Lung (tissue), 12 donors: ENCODE measurements around the gene SERPING1. TPM values are rescaled to one million over a fixed set of nuclear protein-coding genes. Genes with fewer than 3 reads are reported as not detected.

ENCODE experiments used
- ATAC-seq: fragments of 200-7000 bp; cut with Tn5 transposase; one replicate; pipeline ENCODE4 v1.9.1; 2020; ENCODE audit warnings: moderate number of reproducible peaks; ENCODE audit not compliant: insufficient read depth, low FRiP score
- DNase-seq, 3 donors: peaks; one replicate each; pipeline ENCODE4 v3.0.0-alpha.2; 2013 to 2017
- H3K27ac ChIP-seq, 2 donors: one replicate each; pipeline ENCODE4 v1.5.1; 2013; ENCODE audit warnings: mild to moderate bottlenecking in 2 of 2, moderate library complexity in 2 of 2, control low read depth in 1 of 2, inconsistent platforms in 1 of 2, low read depth in 1 of 2, low read length in 1 of 2
- H3K27me3 ChIP-seq, 3 donors: one replicate each; pipeline ENCODE4 v1.5.1; 2013; ENCODE audit warnings: low read length in 2 of 3; ENCODE audit not compliant: control insufficient read depth in 3 of 3, insufficient read depth in 3 of 3
- H3K36me3 ChIP-seq, 4 donors: one replicate each; pipeline ENCODE4 v1.5.1; 2013; ENCODE audit warnings: low read length in 4 of 4, mild to moderate bottlenecking in 1 of 4, moderate library complexity in 1 of 4; ENCODE audit not compliant: control insufficient read depth in 4 of 4, insufficient read depth in 4 of 4
- H3K4me1 ChIP-seq, 5 donors: one replicate each; pipeline ENCODE4 v1.5.1; 2013; ENCODE audit warnings: low read length in 5 of 5, mild to moderate bottlenecking in 2 of 5, moderate library complexity in 1 of 5; ENCODE audit not compliant: control insufficient read depth in 5 of 5, insufficient read depth in 5 of 5
- H3K4me3 ChIP-seq: one replicate; pipeline ENCODE4 v1.5.1; 2013; ENCODE audit warnings: mild to moderate bottlenecking, control low read depth, moderate library complexity
- H3K9ac ChIP-seq, 2 donors: one replicate each; pipeline ENCODE4 v1.5.1; 2013; ENCODE audit warnings: low read length in 2 of 2, control low read depth in 1 of 2; ENCODE audit not compliant: insufficient read depth in 1 of 2
- H3K9me3 ChIP-seq, 4 donors: one replicate each; pipeline ENCODE4 v1.5.1; 2013; ENCODE audit warnings: low read length in 3 of 4, mild to moderate bottlenecking in 1 of 4, moderate library complexity in 1 of 4; ENCODE audit not compliant: control insufficient read depth in 4 of 4, insufficient read depth in 3 of 4
- WGBS, 2 donors: extraction: QIAGEN DNeasy Blood & Tissue Kit; methylation state at CpG; one replicate each; pipeline ENCODE4 v1.1.7; 2013; 5-methylcytosine and 5-hydroxymethylcytosine counted together
- polyA plus RNA-seq, 2 donors: library from polyadenylated mRNA; stranded (reverse); fragments of 200-250 nt; gene quantifications; one replicate each; pipeline ENCODE4 v1.2.1, GENCODE V29; 2013
- total RNA-seq, 2 donors: library from RNA; depleted of rRNA in 1 of 2; stranded (reverse); fragments of >200 nt in 1 of 2; gene quantifications; one replicate each; pipeline ENCODE4 v1.2.1, GENCODE V29; 2014 to 2021
- TF ChIP-seq, protein P1 (sequence below): IDR thresholded peaks from 2 replicates; pipeline ENCODE4 v1.5.1; 2012; ENCODE audit warnings: mild to moderate bottlenecking; ENCODE audit errors: control extremely low read depth, extremely low read depth
- donor health status: control.
- donor health status: control.
- donor health status: Bipolar disorder and iron deficiency.
- donor health status: healthy.
- donor health status: DM: yes; HTN: yes; CAD: no.

Gene SERPING1
- total and polyA plus RNA-seq, 4 donors: 102 to 418 (median 310) TPM

DNA sequence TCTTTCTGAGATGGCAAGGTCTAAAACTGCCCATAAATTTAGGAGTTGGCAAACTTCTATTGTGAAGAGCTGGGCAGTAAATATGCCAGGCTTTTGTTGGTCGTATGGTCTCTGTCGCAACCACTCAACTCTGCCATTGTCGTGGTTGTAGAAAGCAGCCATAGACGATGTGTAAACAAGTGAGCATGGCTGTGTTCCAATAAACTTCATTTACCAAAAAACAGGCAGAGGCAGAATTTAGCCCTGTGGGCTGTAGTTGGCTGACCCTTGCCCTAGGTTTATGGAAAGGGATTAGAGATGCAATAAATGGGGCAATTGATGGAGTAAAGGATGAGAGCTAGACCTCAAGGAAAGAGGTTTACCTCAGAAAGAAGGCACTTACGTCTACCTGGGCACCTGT, 34.6 kb downstream of the SERPING1 start:
- no peak for ATAC-seq

DNA sequence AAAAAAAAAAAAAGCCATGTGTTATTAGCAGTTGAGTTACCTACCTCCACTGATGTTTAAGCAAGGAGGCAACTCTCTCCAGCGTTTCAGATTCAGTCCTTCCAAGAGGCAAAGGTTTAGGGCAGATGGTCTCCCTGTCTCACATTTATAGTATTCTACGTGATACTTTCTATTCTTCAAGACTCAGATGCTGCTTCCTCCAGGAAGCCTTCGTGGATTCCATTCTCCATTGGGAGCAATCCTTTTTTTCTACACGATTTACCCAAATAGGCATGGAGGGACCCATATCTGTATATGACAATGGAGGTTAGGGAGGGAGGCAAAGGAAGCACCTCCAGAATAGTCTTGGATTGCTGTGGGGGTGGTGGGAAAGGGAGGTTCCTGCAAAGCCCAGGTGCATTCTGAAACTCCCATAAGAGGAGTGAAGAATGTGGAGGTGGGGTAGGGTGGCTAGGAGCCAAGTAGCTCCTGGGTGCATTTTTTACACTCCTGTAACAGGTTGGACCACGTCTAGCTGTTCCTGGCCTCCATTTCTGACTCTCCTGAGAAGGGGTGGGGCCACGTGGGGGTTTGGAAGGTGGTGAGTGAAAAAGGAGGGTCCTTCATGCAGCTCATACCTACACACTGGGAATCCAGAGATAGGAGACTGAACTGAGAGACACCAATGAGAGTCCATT, 36.0 kb downstream of the SERPING1 start:
- H3K9me3 ChIP-seq: peaks cover 0 to 2% (median 0%) of the 10 kb centered on the region in 4 donors
- H3K9ac ChIP-seq: no peak overlapping the region
- peaks cover 0 to 10% (median 2%) of the 10 kb centered on the region in 5 donors for H3K4me1 ChIP-seq
- peaks cover 0 to 2% (median under 1%) of the 10 kb centered on the region in 4 donors for H3K36me3 ChIP-seq
- TF ChIP-seq, protein P1, sequence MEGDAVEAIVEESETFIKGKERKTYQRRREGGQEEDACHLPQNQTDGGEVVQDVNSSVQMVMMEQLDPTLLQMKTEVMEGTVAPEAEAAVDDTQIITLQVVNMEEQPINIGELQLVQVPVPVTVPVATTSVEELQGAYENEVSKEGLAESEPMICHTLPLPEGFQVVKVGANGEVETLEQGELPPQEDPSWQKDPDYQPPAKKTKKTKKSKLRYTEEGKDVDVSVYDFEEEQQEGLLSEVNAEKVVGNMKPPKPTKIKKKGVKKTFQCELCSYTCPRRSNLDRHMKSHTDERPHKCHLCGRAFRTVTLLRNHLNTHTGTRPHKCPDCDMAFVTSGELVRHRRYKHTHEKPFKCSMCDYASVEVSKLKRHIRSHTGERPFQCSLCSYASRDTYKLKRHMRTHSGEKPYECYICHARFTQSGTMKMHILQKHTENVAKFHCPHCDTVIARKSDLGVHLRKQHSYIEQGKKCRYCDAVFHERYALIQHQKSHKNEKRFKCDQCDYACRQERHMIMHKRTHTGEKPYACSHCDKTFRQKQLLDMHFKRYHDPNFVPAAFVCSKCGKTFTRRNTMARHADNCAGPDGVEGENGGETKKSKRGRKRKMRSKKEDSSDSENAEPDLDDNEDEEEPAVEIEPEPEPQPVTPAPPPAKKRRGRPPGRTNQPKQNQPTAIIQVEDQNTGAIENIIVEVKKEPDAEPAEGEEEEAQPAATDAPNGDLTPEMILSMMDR: no peak
- ATAC-seq: no peak
- DNase-seq: peak; percentile 48 to 76 (median 63)
- H3K27ac ChIP-seq: no peak overlapping the region
- 80 to 89% methylated on average over 6 of the region's 6 CpGs for WGBS, 2 donors
- no peak overlapping the region for H3K4me3 ChIP-seq
- H3K27me3 ChIP-seq: no peaks in the 10 kb centered on the region

More for the DNA sequence above, 34.6 kb downstream of the SERPING1 start:
- no peak overlapping the region for H3K27ac ChIP-seq
- TF ChIP-seq, protein P1: no peak
- H3K4me1 ChIP-seq: peaks cover 0 to 3% (median 0%) of the 10 kb centered on the region in 5 donors
- 51 to 53% methylated on average over 5 of the region's 5 CpGs for WGBS, 2 donors
- H3K4me3 ChIP-seq: no peak overlapping the region
- H3K9me3 ChIP-seq: peaks cover 0 to 2% (median 0%) of the 10 kb centered on the region in 4 donors
- H3K36me3 ChIP-seq: peaks cover 0 to 1% (median 0%) of the 10 kb centered on the region in 4 donors
- H3K9ac ChIP-seq: no peak overlapping the region
- peak in 1 of 3 donors; percentile 20 for DNase-seq
- H3K27me3 ChIP-seq: no peaks in the 10 kb centered on the region

DNA sequence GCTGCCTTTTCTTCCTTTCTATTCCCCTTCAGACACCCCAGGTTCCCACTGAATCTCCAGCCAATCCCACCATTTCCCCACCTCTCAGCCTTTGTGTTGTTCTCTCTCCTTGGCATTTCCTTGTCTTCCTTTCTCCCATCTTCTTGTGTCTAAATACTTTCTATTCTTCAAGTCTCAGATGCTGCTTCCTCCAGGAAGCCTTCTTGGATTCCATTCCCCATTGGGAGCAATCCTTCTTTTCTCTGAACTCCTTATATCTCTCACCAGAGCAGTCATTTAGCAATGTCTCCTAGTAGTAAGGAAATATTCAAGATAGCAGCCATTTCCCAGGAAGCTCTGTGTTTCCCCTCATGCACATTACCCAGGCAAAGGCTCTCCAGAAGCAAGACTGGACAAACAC, 36.8 kb downstream of the SERPING1 start:
- Histone ChIP-seq H3K4me3 (no peak overlapping the region), H3K27me3 (no peaks in the 10 kb centered on the region), H3K27ac (no peak overlapping the region), H3K4me1 (peaks cover 0 to 10% (median 3%) of the 10 kb centered on the region in 5 donors), H3K9me3 (peaks cover 0 to 2% (median 0%) of the 10 kb centered on the region in 4 donors), H3K9ac (no peak overlapping the region), H3K36me3 (peaks cover 0 to 2% (median under 1%) of the 10 kb centered on the region in 4 donors)
- TF ChIP-seq, protein P1: no peak
- ATAC-seq (no peak), DNase-seq (no peak)
